HG02884 (cell line): ENCODE results near the gene LITAF.
A peak's percentile ranks its signal among the peaks of the same experiment; 100 is the strongest.
"Not testable (repeated sequence)": the region's sequence is repeated elsewhere in the genome, so short reads cannot be mapped to it uniquely, and the experiment has no call there.

Experiments
- ATAC-seq: cut with Tn5 transposase; IDR thresholded peaks from one replicate; pipeline ENCODE4 v1.9.1; 2021; ENCODE audit warnings: mild to moderate bottlenecking, moderate library complexity; ENCODE audit not compliant: unreplicated experiment

LITAF gene

GRCh38 chr16:11621539-11621919 lies 34.8 kb upstream of the LITAF start:
- no peak for ATAC-seq

GRCh38 chr16:11620243-11621003 lies 33.7 kb upstream of the LITAF start:
- no peak for ATAC-seq

GRCh38 chr16:11619327-11619851 lies 32.7 kb upstream of the LITAF start:
- ATAC-seq = no peak

GRCh38 chr16:11618107-11618717 lies 31.5 kb upstream of the LITAF start:
- ATAC-seq = no peak

- no peak for ATAC-seq
Observed at GRCh38 chr16:11615748-11616447, 29.2 kb upstream of the LITAF start.

GRCh38 chr16:11614587-11615175 lies 28.0 kb upstream of the LITAF start:
- no peak for ATAC-seq

GRCh38 chr16:11613381-11614303 lies 26.9 kb upstream of the LITAF start:
- ATAC-seq = peak; percentile 73

- no peak for ATAC-seq
Observed at GRCh38 chr16:11612665-11613025, 25.9 kb upstream of the LITAF start.

- ATAC-seq = no peak
Observed at GRCh38 chr16:11611871-11612664, 25.3 kb upstream of the LITAF start.

- ATAC-seq = no peak
Observed at GRCh38 chr16:11610580-11610979, 23.9 kb upstream of the LITAF start.

- ATAC-seq = no peak
Observed at GRCh38 chr16:11610121-11610505, 23.4 kb upstream of the LITAF start.

GRCh38 chr16:11609474-11610120 lies 22.9 kb upstream of the LITAF start:
- ATAC-seq = no peak

GRCh38 chr16:11605891-11606290 lies 19.2 kb upstream of the LITAF start:
- ATAC-seq = no peak

- no peak for ATAC-seq
Observed at GRCh38 chr16:11605564-11605886, 18.8 kb upstream of the LITAF start.

- ATAC-seq = no peak
Observed at GRCh38 chr16:11604783-11605563, 18.3 kb upstream of the LITAF start.

- ATAC-seq = not testable (repeated sequence)
Observed at GRCh38 chr16:11604296-11604695, 17.6 kb upstream of the LITAF start.

- no peak for ATAC-seq
Observed at GRCh38 chr16:11603331-11603750, 16.6 kb upstream of the LITAF start.

GRCh38 chr16:11602321-11602720 lies 15.6 kb upstream of the LITAF start:
- ATAC-seq = no peak
